HepG2 (cell line): ENCODE data around the gene UBE2O. TPM values are rescaled to one million over a fixed set of nuclear protein-coding genes. Genes with fewer than 3 reads are reported as not detected.
A peak's percentile ranks its signal among the peaks of the same experiment; 100 is the strongest.

Experiments used
- HOXA7 ChIP-seq: sonication (generic); formaldehyde crosslinking; IDR thresholded peaks from 2 replicates; pipeline ENCODE4 v1.8.1; 2022; ENCODE audit warnings: mild to moderate bottlenecking, missing genetic modification reagents, moderate library complexity
- IRF2 ChIP-seq: IDR thresholded peaks from 2 replicates; pipeline ENCODE4 v1.6.1; 2018; ENCODE audit warnings: missing genetic modification reagents, missing compliant biosample characterization
- MIXL1 ChIP-seq: IDR thresholded peaks from 2 replicates; pipeline ENCODE4 v1.6.1; 2016
- NFYB ChIP-seq: sonication (generic); formaldehyde crosslinking; IDR thresholded peaks from 2 replicates; pipeline ENCODE4 v1.4.0; 2020; ENCODE audit warnings: missing genetic modification reagents
- NRL ChIP-seq: sonication (generic); formaldehyde crosslinking; IDR thresholded peaks from 2 replicates; pipeline ENCODE4 v1.5.0; 2020; ENCODE audit warnings: missing genetic modification reagents, mild to moderate bottlenecking, moderate library complexity, borderline replicate concordance
- PITX1 ChIP-seq: sonication (generic); formaldehyde crosslinking; IDR thresholded peaks from 2 replicates; pipeline ENCODE4 v1.5.1; 2020; ENCODE audit warnings: mild to moderate bottlenecking, missing genetic modification reagents
- RBM22 ChIP-seq: fragments of 200-400 bp; formaldehyde crosslinking; optimal IDR thresholded peaks from 2 replicates; pipeline ENCODE3; 2017; ENCODE audit warnings: mild to moderate bottlenecking, low read length, moderate library complexity
- RCOR2 ChIP-seq: IDR thresholded peaks from 2 replicates; pipeline ENCODE4 v1.6.1; 2016; ENCODE audit warnings: missing biosample characterization, missing genetic modification reagents
- RELA ChIP-seq: sonication (generic); formaldehyde crosslinking; IDR thresholded peaks from 2 replicates; pipeline ENCODE4 v1.4.0; 2020; ENCODE audit warnings: missing genetic modification reagents
- TP53 ChIP-seq: sonication (generic); formaldehyde crosslinking; conservative IDR thresholded peaks from 2 replicates; pipeline ENCODE4 v1.4.0; 2020; ENCODE audit warnings: missing genetic modification reagents
- ZBTB2 ChIP-seq: sonication (generic); formaldehyde crosslinking; IDR thresholded peaks from 2 replicates; pipeline ENCODE4 v1.8.0; 2022; ENCODE audit warnings: low read depth, missing genetic modification reagents
- ZBTB37 ChIP-seq: sonication (generic); formaldehyde crosslinking; IDR thresholded peaks from 2 replicates; pipeline ENCODE4 v1.4.0; 2020; ENCODE audit warnings: mild to moderate bottlenecking, missing genetic modification reagents
- ZMYM4 ChIP-seq: sonication (generic); formaldehyde crosslinking; IDR thresholded peaks from 2 replicates; pipeline ENCODE4 v1.8.1; 2023; ENCODE audit warnings: mild to moderate bottlenecking, missing genetic modification reagents
- ZNF17 ChIP-seq: sonication (generic); formaldehyde crosslinking; IDR thresholded peaks from 2 replicates; pipeline ENCODE4 v1.5.0; 2020; ENCODE audit warnings: mild to moderate bottlenecking, missing genetic modification reagents
- ZNF264 ChIP-seq: sonication (generic); formaldehyde crosslinking; IDR thresholded peaks from 2 replicates; pipeline ENCODE4 v1.4.0; 2020; ENCODE audit warnings: missing genetic modification reagents
- ZNF354B ChIP-seq: sonication (generic); formaldehyde crosslinking; IDR thresholded peaks from 2 replicates; pipeline ENCODE4 v1.8.0; 2022; ENCODE audit warnings: mild to moderate bottlenecking, missing genetic modification reagents
- ZNF383 ChIP-seq: sonication (generic); formaldehyde crosslinking; IDR thresholded peaks from 2 replicates; pipeline ENCODE4 v1.4.0; 2020; ENCODE audit warnings: missing genetic modification reagents, mild to moderate bottlenecking, borderline replicate concordance
- ZNF614 ChIP-seq: IDR thresholded peaks from 2 replicates; pipeline ENCODE4 v1.6.1; 2018; ENCODE audit warnings: missing biosample characterization, missing genetic modification reagents, inconsistent platforms, borderline replicate concordance
- ZNF724P ChIP-seq: sonication (generic); formaldehyde crosslinking; IDR thresholded peaks from 2 replicates; pipeline ENCODE4 v1.8.0; 2022; ENCODE audit warnings: missing genetic modification reagents, borderline replicate concordance
- ZNF747 ChIP-seq: sonication (generic); formaldehyde crosslinking; IDR thresholded peaks from 2 replicates; pipeline ENCODE4 v1.8.1; 2023; ENCODE audit warnings: missing genetic modification reagents, mild to moderate bottlenecking, borderline replicate concordance
- ZNF766 ChIP-seq: sonication (generic); formaldehyde crosslinking; IDR thresholded peaks from 2 replicates; pipeline ENCODE4 v1.5.0; 2020; ENCODE audit warnings: missing genetic modification reagents, borderline replicate concordance
- ZSCAN25 ChIP-seq: sonication (generic); formaldehyde crosslinking; IDR thresholded peaks from 2 replicates; pipeline ENCODE4 v1.8.0; 2022; ENCODE audit warnings: mild to moderate bottlenecking, missing genetic modification reagents
- ZSCAN5A ChIP-seq: sonication (generic); formaldehyde crosslinking; IDR thresholded peaks from 2 replicates; pipeline ENCODE4 v1.8.0; 2022; ENCODE audit warnings: mild to moderate bottlenecking, missing genetic modification reagents, borderline replicate concordance
- ZUFSP ChIP-seq: sonication (generic); formaldehyde crosslinking; IDR thresholded peaks from 2 replicates; pipeline ENCODE4 v1.9.0; 2021; ENCODE audit warnings: missing genetic modification reagents, mild to moderate bottlenecking, borderline replicate concordance
- polyA plus RNA-seq, 8 experiments: library from polyadenylated mRNA; depleted of rRNA in 3 of 8; stranded (reverse) in 7 of 8; unstranded in 1 of 8; fragments of >200 nt; fragmentation: Illumina TruSeq in 4 of 8; extraction: Trizol in 4 of 8; gene quantifications; 2 replicates each; pipeline versions ENCODE4 v1.2.1 to v1.2.3, GENCODE V29; 2011 to 2016; ENCODE audit warnings: low read depth in 4 of 8, missing spikeins in 1 of 8, mixed read lengths in 1 of 8; ENCODE audit not compliant: insufficient read depth in 1 of 8
- total RNA-seq, 5 experiments: library from RNA; depleted of rRNA; stranded (reverse); fragments of >200 nt; fragmentation: Illumina TruSeq; extraction: Trizol; gene quantifications; 2 replicates each; pipeline ENCODE4 v1.2.3, GENCODE V29; 2016; ENCODE audit warnings: low read depth in 1 of 5

Gene UBE2O
- total and polyA plus RNA-seq, 2 of the 13 experiments (the other 11 are each of a cell fraction or from before 2014, with no cell fraction given), result 21.5 to 23.5 TPM

- TF ChIP-seq ZNF264 (no peak), RBM22 (peak; percentile 85), TP53 (CRISPR knock-in tag) (0 out of 2 replicates have a peak, but pooled peaks have one; percentile 83), ZNF724P (CRISPR knock-in tag) (0 out of 2 replicates have a peak, but pooled peaks have one; percentile 66), ZNF383 (CRISPR knock-in tag) (peak; percentile 69; the same call in 1 of the 2 replicates), RELA (CRISPR knock-in tag) (peak; percentile 81; the same call in 1 of the 2 replicates), ZMYM4 (0 out of 2 replicates have a peak, but pooled peaks have one; percentile 22), ZBTB37 (no peak), ZNF766 (0 out of 2 replicates have a peak, but pooled peaks have one; percentile 25), HOXA7 (no peak), ZBTB2 (CRISPR knock-in tag) (no peak), ZNF354B (CRISPR knock-in tag) (0 out of 2 replicates have a peak, but pooled peaks have one; percentile 54), ZSCAN5A (no peak), NFYB (CRISPR knock-in tag) (no peak), ZNF614 (CRISPR knock-in tag) (peak; percentile 81; the same call in 1 of the 2 replicates), ZNF17 (CRISPR knock-in tag) (no peak), ZUFSP (CRISPR knock-in tag) (no peak), RCOR2 (CRISPR knock-in tag) (no peak), PITX1 (CRISPR knock-in tag) (no peak), MIXL1 (0 out of 2 replicates have a peak, but pooled peaks have one; percentile 46), IRF2 (CRISPR knock-in tag) (peak; percentile 58; the same call in 1 of the 2 replicates), ZSCAN25 (CRISPR knock-in tag) (no peak), ZNF747 (CRISPR knock-in tag) (no peak; the same call in 1 of the 2 replicates), NRL (CRISPR knock-in tag) (peak; percentile 20; the same call in 1 of the 2 replicates)
Observed at GRCh38 chr17:76397687-76398522, 55.0 kb downstream of the UBE2O start (continued).
